Neural crest cell (in vitro differentiated cells): ENCODE results near the gene PEA15. TPM values are rescaled to one million over a fixed set of nuclear protein-coding genes. Genes with fewer than 3 reads are reported as not detected.

Experiments
- DNase-seq: peaks from one replicate; pipeline ENCODE4 v3.0.0; 2021; ENCODE audit warnings: low read depth, mixed read lengths, low spot score
- H3K27ac Mint-ChIP-seq: one replicate; pipeline ENCODE4 v1.8.0; 2021; ENCODE audit warnings: mild to moderate bottlenecking, mixed read lengths; ENCODE audit not compliant: unreplicated experiment
- H3K27me3 Mint-ChIP-seq: 2 replicates; pipeline ENCODE4 v1.8.0; 2021; ENCODE audit warnings: low read depth, mild to moderate bottlenecking, mixed read lengths
- H3K36me3 Mint-ChIP-seq: 2 replicates; pipeline ENCODE4 v1.8.0; 2021; ENCODE audit warnings: low read depth, mild to moderate bottlenecking, mixed read lengths
- H3K4me1 Mint-ChIP-seq: 2 replicates; pipeline ENCODE4 v1.8.0; 2021; ENCODE audit warnings: mixed read lengths
- H3K4me3 Mint-ChIP-seq: one replicate; pipeline ENCODE4 v1.8.0; 2021; ENCODE audit warnings: mild to moderate bottlenecking, mixed read lengths
- H3K9me3 Mint-ChIP-seq: 2 replicates; pipeline ENCODE4 v1.8.0; 2021; ENCODE audit warnings: mixed read lengths
- CTCF ChIP-seq: fragments of 200-600 bp; sonication (generic); conservative IDR thresholded peaks from 2 replicates; pipeline ENCODE4 v1.5.0; 2021; ENCODE audit warnings: antibody characterized with exemption, mild to moderate bottlenecking
- total RNA-seq: library from RNA; stranded (reverse); gene quantifications from 2 replicates; pipeline ENCODE4 v1.2.1, GENCODE V29; 2021

The PEA15 gene
- total RNA-seq, 1 donor from 2014 or later, result 117 TPM

- H3K36me3 Mint-ChIP-seq, result no peaks in the 10 kb centered on the region
- H3K9me3 Mint-ChIP-seq, result peaks cover 8% of the 10 kb centered on the region
- H3K27me3 Mint-ChIP-seq, result no peaks in the 10 kb centered on the region
- no peak for TF ChIP-seq CTCF
- no peak for DNase-seq
- H3K27ac Mint-ChIP-seq, result no peak overlapping the region
- H3K4me3 Mint-ChIP-seq, result no peak overlapping the region
- H3K4me1 Mint-ChIP-seq, result peaks cover 14% of the 10 kb centered on the region
Measured at GRCh38 chr1:160178731-160179130, 26.5 kb upstream of the PEA15 start.

GRCh38 chr1:160179336-160179735 lies 25.8 kb upstream of the PEA15 start:
- H3K9me3 Mint-ChIP-seq, result peaks cover 8% of the 10 kb centered on the region
- no peak for DNase-seq

GRCh38 chr1:160186246-160186645 lies 18.9 kb upstream of the PEA15 start:
- TF ChIP-seq CTCF, result no peak
- H3K27me3 Mint-ChIP-seq, result no peaks in the 10 kb centered on the region
- peak overlapping the region; percentile 12 for H3K27ac Mint-ChIP-seq
- H3K4me3 Mint-ChIP-seq, result no peak overlapping the region
- H3K4me1 Mint-ChIP-seq, result peaks cover 15% of the 10 kb centered on the region
- DNase-seq, result no peak
- no peaks in the 10 kb centered on the region for H3K36me3 Mint-ChIP-seq
- H3K9me3 Mint-ChIP-seq, result no peaks in the 10 kb centered on the region

More at GRCh38 chr1:160179336-160179735, 25.8 kb upstream of the PEA15 start:
- H3K4me1 Mint-ChIP-seq, result peaks cover 14% of the 10 kb centered on the region
- no peaks in the 10 kb centered on the region for H3K27me3 Mint-ChIP-seq
- H3K4me3 Mint-ChIP-seq, result no peak overlapping the region
- no peak overlapping the region for H3K27ac Mint-ChIP-seq
- TF ChIP-seq CTCF, result no peak
- no peaks in the 10 kb centered on the region for H3K36me3 Mint-ChIP-seq

GRCh38 chr1:160186729-160187128 lies 18.5 kb upstream of the PEA15 start:
- Mint-ChIP-seq H3K4me1 (peaks cover 15% of the 10 kb centered on the region), H3K4me3 (no peak overlapping the region), H3K27ac (no peak overlapping the region), H3K27me3 (no peaks in the 10 kb centered on the region), H3K36me3 (no peaks in the 10 kb centered on the region), H3K9me3 (no peaks in the 10 kb centered on the region)
- no peak for DNase-seq
- TF ChIP-seq CTCF, result no peak

GRCh38 chr1:160187407-160187806 lies 17.8 kb upstream of the PEA15 start:
- Mint-ChIP-seq H3K4me3 (no peak overlapping the region), H3K27ac (no peak overlapping the region), H3K27me3 (no peaks in the 10 kb centered on the region), H3K4me1 (peaks cover 15% of the 10 kb centered on the region), H3K36me3 (no peaks in the 10 kb centered on the region), H3K9me3 (no peaks in the 10 kb centered on the region)
- no peak for DNase-seq
- no peak for TF ChIP-seq CTCF

GRCh38 chr1:160188341-160188740 lies 16.8 kb upstream of the PEA15 start:
- DNase-seq, result no peak
- no peaks in the 10 kb centered on the region for H3K9me3 Mint-ChIP-seq
- peaks cover 15% of the 10 kb centered on the region for H3K4me1 Mint-ChIP-seq
- H3K27ac Mint-ChIP-seq, result no peak overlapping the region
- TF ChIP-seq CTCF, result no peak
- no peaks in the 10 kb centered on the region for H3K36me3 Mint-ChIP-seq
- H3K27me3 Mint-ChIP-seq, result no peaks in the 10 kb centered on the region
- H3K4me3 Mint-ChIP-seq, result no peak overlapping the region
